GM23338 (cell line): Measurements from ENCODE around the gene MAP2K5.

Source experiments
- CREB1 ChIP-seq: fragments of 250-450 bp; sonication (Bioruptor Pico); IDR thresholded peaks from 2 replicates; pipeline ENCODE4 v1.5.0; 2020; ENCODE audit warnings: low read depth, mild to moderate bottlenecking, moderate library complexity
- CTCF ChIP-seq, 2 experiments: fragments of 200-600 bp in 1 of 2; sonication (generic) in 1 of 2; conservative IDR thresholded peaks; 2 replicates each; pipeline versions ENCODE4 v1.5.1 to v1.6.1; 2016 to 2017; ENCODE audit warnings: antibody characterized with exemption in 2 of 2, low read depth in 2 of 2, mild to moderate bottlenecking in 2 of 2, moderate library complexity in 1 of 2
- ETS1 ChIP-seq: IDR thresholded peaks from 2 replicates; pipeline ENCODE4 v1.6.1; 2016; ENCODE audit warnings: antibody characterized with exemption
- EZH2 ChIP-seq: fragments of 200-600 bp; sonication (generic); IDR thresholded peaks from one replicate; pipeline ENCODE4 v1.8.0; 2017; ENCODE audit warnings: antibody characterized with exemption, mild to moderate bottlenecking, low read depth; ENCODE audit not compliant: unreplicated experiment
- EZH2phosphoT487 ChIP-seq: fragments of 200-600 bp; sonication (generic); IDR thresholded peaks from one replicate; pipeline ENCODE4 v1.8.1; 2018; ENCODE audit warnings: antibody characterized with exemption; ENCODE audit not compliant: unreplicated experiment
- JUNB ChIP-seq: IDR thresholded peaks from one replicate; pipeline ENCODE4 v1.6.1; 2016; ENCODE audit warnings: antibody characterized with exemption; ENCODE audit not compliant: unreplicated experiment
- POLR2AphosphoS5 ChIP-seq: IDR thresholded peaks from 2 replicates; pipeline ENCODE4 v1.6.1; 2016; ENCODE audit warnings: antibody characterized with exemption, low read depth
- REST ChIP-seq: IDR thresholded peaks from one replicate; pipeline ENCODE4 v1.6.1; 2018; ENCODE audit warnings: antibody characterized with exemption; ENCODE audit not compliant: unreplicated experiment
- STAT1 ChIP-seq: IDR thresholded peaks from one replicate; pipeline ENCODE4 v1.6.1; 2016; ENCODE audit warnings: antibody characterized with exemption; ENCODE audit not compliant: unreplicated experiment
- ZNF114 ChIP-seq: fragments of 250-450 bp; sonication (Bioruptor Pico); IDR thresholded peaks from 2 replicates; pipeline ENCODE4 v1.5.0; 2020; ENCODE audit warnings: mild to moderate bottlenecking, moderate library complexity
- ZNF331 ChIP-seq: fragments of 250-450 bp; sonication (Bioruptor Pico); IDR thresholded peaks from 2 replicates; pipeline ENCODE4 v1.5.0; 2020; ENCODE audit warnings: low read depth, mild to moderate bottlenecking, moderate library complexity
- ZNF462 ChIP-seq: fragments of 250-450 bp; sonication (Bioruptor Pico); IDR thresholded peaks from 2 replicates; pipeline ENCODE4 v1.5.0; 2020; ENCODE audit warnings: mild to moderate bottlenecking, moderate library complexity

- no peak for TF ChIP-seq CREB1 (CRISPR knock-in tag)
- no peak for TF ChIP-seq CTCF (conservative IDR thresholded peaks at IDR 0.05; ENCODE audit: low read depth in 2 of 2)
- TF ChIP-seq EZH2phosphoT487, result no peak
- no peak for TF ChIP-seq ETS1
- TF ChIP-seq POLR2AphosphoS5, result no peak
- no peak for TF ChIP-seq REST
- TF ChIP-seq ZNF114 (CRISPR knock-in tag), result no peak
- no peak for TF ChIP-seq EZH2
- no peak for TF ChIP-seq JUNB
- no peak for TF ChIP-seq STAT1
- TF ChIP-seq ZNF462 (CRISPR knock-in tag), result no peak
- no peak for TF ChIP-seq ZNF331 (CRISPR knock-in tag)
Observed at GRCh38 chr15:67511606-67512005, 30.9 kb upstream of the MAP2K5 start.
